ENCODE results near the gene ZNF737.
A peak's percentile ranks its signal among the peaks of the same experiment; 100 is the strongest.
"Not testable (repeated sequence)": the region's sequence is repeated elsewhere in the genome, so short reads cannot be mapped to it uniquely, and the experiment has no call there.

The ZNF737 gene

GRCh38 chr19:20565321-20566018 lies at the start of gene ZNF737:
TSS of gene ZNF737 (minus strand) at chr19:20565781. CDS start at chr19:20565640, 141 bp downstream.
- CTCF ChIA-PET: no interaction called here
- DNase-seq (ENCODE audit: low spot score): peak; percentile 73
- POLR2A ChIA-PET (ENCODE audit: low non-redundant PET): interaction anchor here (0.7 kb wide), 1 partner anchor 899 kb away, joined by 10 read pairs; no protein-coding TSS in a partner anchor
- no peak for TF ChIP-seq CTCF (conservative IDR thresholded peaks at IDR 0.05; ENCODE audit: low read depth)
- peak within 1 kb of the TSS; percentile 83 for H3K27ac ChIP-seq

- POLR2A ChIA-PET (ENCODE audit: low non-redundant PET); CTCF ChIA-PET; DNase-seq (ENCODE audit: low spot score); H3K27ac ChIP-seq: not testable (repeated sequence)
Measured at GRCh38 chr19:20614971-20615370, 49.4 kb upstream of the ZNF737 start.

GRCh38 chr19:20612711-20613316 lies 47.2 kb upstream of the ZNF737 start:
- ChIA-PET POLR2A (ENCODE audit: low non-redundant PET) (no interaction called here), CTCF (no interaction called here)
- H3K27ac ChIP-seq: no peak overlapping the region
- TF ChIP-seq CTCF (conservative IDR thresholded peaks at IDR 0.05; ENCODE audit: low read depth): no peak
- no peak for DNase-seq (ENCODE audit: low spot score)

GRCh38 chr19:20611866-20612265 lies 46.3 kb upstream of the ZNF737 start:
- no peak for TF ChIP-seq CTCF (conservative IDR thresholded peaks at IDR 0.05; ENCODE audit: low read depth)
- no peak overlapping the region for H3K27ac ChIP-seq
- DNase-seq (ENCODE audit: low spot score): no peak
- POLR2A ChIA-PET (ENCODE audit: low non-redundant PET): no interaction called here
- CTCF ChIA-PET: no interaction called here

- H3K27ac ChIP-seq: no peak overlapping the region
- no peak for TF ChIP-seq CTCF (conservative IDR thresholded peaks at IDR 0.05; ENCODE audit: low read depth)
- ChIA-PET CTCF (no interaction called here), POLR2A (ENCODE audit: low non-redundant PET) (no interaction called here)
- DNase-seq (ENCODE audit: low spot score): no peak
Measured at GRCh38 chr19:20607943-20608342, 42.4 kb upstream of the ZNF737 start.

- no peak overlapping the region for H3K27ac ChIP-seq
- DNase-seq (ENCODE audit: low spot score): no peak
- ChIA-PET CTCF (no interaction called here), POLR2A (ENCODE audit: low non-redundant PET) (no interaction called here)
- TF ChIP-seq CTCF (conservative IDR thresholded peaks at IDR 0.05; ENCODE audit: low read depth): no peak
Measured at GRCh38 chr19:20558571-20558970, 7.0 kb downstream of the ZNF737 start.

GRCh38 chr19:20558011-20558410 lies 7.6 kb downstream of the ZNF737 start:
- POLR2A ChIA-PET (ENCODE audit: low non-redundant PET): no interaction called here
- H3K27ac ChIP-seq: no peak overlapping the region

GRCh38 chr19:20544667-20545333 lies 20.8 kb downstream of the ZNF737 start:
- POLR2A ChIA-PET (ENCODE audit: low non-redundant PET); H3K27ac ChIP-seq; DNase-seq (ENCODE audit: low spot score); CTCF ChIA-PET: not testable (repeated sequence)

More at GRCh38 chr19:20558011-20558410, 7.6 kb downstream of the ZNF737 start:
- no peak for DNase-seq (ENCODE audit: low spot score)
- TF ChIP-seq CTCF (conservative IDR thresholded peaks at IDR 0.05; ENCODE audit: low read depth): no peak
- CTCF ChIA-PET: interaction anchor here (0.7 kb wide), 1 partner anchor 578 kb away, joined by 3 read pairs; no protein-coding TSS in a partner anchor

- DNase-seq (ENCODE audit: low spot score); H3K27ac ChIP-seq; CTCF ChIA-PET; POLR2A ChIA-PET (ENCODE audit: low non-redundant PET): not testable (repeated sequence)
Measured at GRCh38 chr19:20530303-20530702, 35.3 kb downstream of the ZNF737 start.
